SK-N-SH (cell line): ENCODE data around the gene WFDC6. TPM values are rescaled to one million over a fixed set of nuclear protein-coding genes. Genes with fewer than 3 reads are reported as not detected.

Experiments
- CTCF ChIA-PET: fragments of 300-600, 350-600 bp; formaldehyde crosslinking; extraction: SDS; loops from one replicate; lab custom pipeline; 2021; lab: Yijun Ruan, JAX
- POLR2A ChIA-PET: fragments of 350-600 bp; sonication (Branson Sonifier 250); formaldehyde crosslinking; extraction: SDS; loops from one replicate; lab custom pipeline; 2020; ENCODE audit warnings: antibody characterized with exemption, inconsistent platforms; lab: Yijun Ruan, JAX
- DNase-seq: peaks from one replicate; pipeline ENCODE4 v3.0.0; 2012
- H2AFZ ChIP-seq: fragments of 200-600 bp; sonication (generic); 2 replicates; pipeline ENCODE4 v1.8.1; 2016; ENCODE audit warnings: antibody characterized with exemption, mild to moderate bottlenecking, low read depth
- H3F3A ChIP-seq: fragments of 200-600 bp; sonication (generic); replicated peaks from 2 replicates; pipeline ENCODE3; 2016; ENCODE audit warnings: antibody characterized with exemption, mild to moderate bottlenecking; ENCODE audit not compliant: insufficient read depth
- H3K27ac ChIP-seq, 2 experiments: fragments of 200-500 bp in 1 of 2; fragments of 200-600 bp in 1 of 2; sonication (Bioruptor generic) in 1 of 2; sonication (generic), shearing (Covaris generic) in 1 of 2; 2 replicates each; pipeline versions ENCODE4 v1.5.1 to v1.6.1; 2014 to 2016; ENCODE audit warnings: low read depth in 2 of 2, inconsistent platforms in 1 of 2, low read length in 1 of 2, mild to moderate bottlenecking in 1 of 2, mixed read lengths in 1 of 2
- H3K27me3 ChIP-seq: fragments of 200-600 bp; sonication (generic), shearing (Covaris generic); 2 replicates; pipeline ENCODE4 v1.6.1; 2016; ENCODE audit warnings: mixed run types; ENCODE audit not compliant: insufficient read depth
- H3K36me3 ChIP-seq, 2 experiments: fragments of 200-500 bp in 1 of 2; fragments of 200-600 bp in 1 of 2; sonication (Bioruptor generic) in 1 of 2; sonication (generic) in 1 of 2; replicated peaks in 1 of 2; 2 replicates each; pipeline versions ENCODE3 to v1.5.1; 2014 to 2016; ENCODE audit warnings: low read length in 1 of 2, mild to moderate bottlenecking in 1 of 2; ENCODE audit not compliant: insufficient read depth in 2 of 2, control insufficient read depth in 1 of 2
- H3K4me1 ChIP-seq, 2 experiments: fragments of 200-500 bp in 1 of 2; fragments of 200-600 bp in 1 of 2; sonication (Bioruptor generic) in 1 of 2; sonication (generic), shearing (Covaris generic) in 1 of 2; 2 replicates each; pipeline versions ENCODE4 v1.5.1 to v1.6.1; 2014 to 2016; ENCODE audit warnings: low read depth in 1 of 2, low read length in 1 of 2, mixed run types in 1 of 2; ENCODE audit not compliant: insufficient read depth in 2 of 2, control insufficient read depth in 1 of 2
- H3K4me2 ChIP-seq: fragments of 200-600 bp; sonication (generic), shearing (Covaris generic); 2 replicates; pipeline ENCODE4 v1.6.1; 2017; ENCODE audit warnings: mixed run types
- H3K4me3 ChIP-seq, 2 experiments: fragments of 200-500 bp in 1 of 2; fragments of 200-600 bp in 1 of 2; sonication (Bioruptor generic) in 1 of 2; sonication (generic), shearing (Covaris generic) in 1 of 2; 2 replicates each; pipeline versions ENCODE4 v1.5.1 to v1.8.1; 2014 to 2016; ENCODE audit warnings: low read depth in 2 of 2, inconsistent platforms in 1 of 2, low read length in 1 of 2, mild to moderate bottlenecking in 1 of 2, mixed read lengths in 1 of 2, moderate library complexity in 1 of 2
- H3K79me2 ChIP-seq: fragments of 200-600 bp; sonication (generic); 2 replicates; pipeline ENCODE4 v1.8.1; 2017; ENCODE audit warnings: mild to moderate bottlenecking; ENCODE audit not compliant: insufficient read depth
- H3K9ac ChIP-seq: fragments of 200-600 bp; sonication (generic); 2 replicates; pipeline ENCODE4 v1.6.1; 2017; ENCODE audit warnings: mixed run types
- H3K9me2 ChIP-seq: fragments of 200-600 bp; sonication (generic); 2 replicates; pipeline ENCODE4 v1.6.1; 2017; ENCODE audit warnings: mixed run types
- H3K9me3 ChIP-seq: fragments of 200-600 bp; sonication (generic); 2 replicates; pipeline ENCODE4 v1.6.1; 2017; ENCODE audit warnings: mixed run types, mild to moderate bottlenecking, moderate library complexity
- H4K20me1 ChIP-seq: fragments of 200-600 bp; sonication (generic); 2 replicates; pipeline ENCODE4 v1.6.1; 2017; ENCODE audit warnings: mild to moderate bottlenecking, mixed run types; ENCODE audit not compliant: insufficient read depth
- CHD2 ChIP-seq: fragments of 150-350 bp; IDR thresholded peaks from 2 replicates; pipeline ENCODE4 v1.6.1; 2018; ENCODE audit warnings: low read length; ENCODE audit not compliant: partially characterized antibody
- EP300 ChIP-seq, 2 experiments: IDR thresholded peaks; 2 replicates each; pipeline versions ENCODE4 v1.4.0 to v1.6.1; 2012; ENCODE audit warnings: borderline replicate concordance in 1 of 2, low read depth in 1 of 2, low read length in 1 of 2
- EZH2phosphoT487 ChIP-seq: fragments of 200-600 bp; sonication (generic); IDR thresholded peaks from 2 replicates; pipeline ENCODE4 v1.6.1; 2017; ENCODE audit warnings: low read depth, mixed run types, mild to moderate bottlenecking, antibody characterized with exemption, moderate library complexity, borderline replicate concordance
- FOXJ3 ChIP-seq: sonication (generic); formaldehyde crosslinking; IDR thresholded peaks from 2 replicates; pipeline ENCODE4 v1.5.1; 2020; ENCODE audit warnings: mild to moderate bottlenecking, missing genetic modification reagents
- GABPA ChIP-seq: IDR thresholded peaks from 2 replicates; pipeline ENCODE4 v1.4.0; 2012; ENCODE audit warnings: low read depth, mild to moderate bottlenecking
- GATA2 ChIP-seq: sonication (generic); formaldehyde crosslinking; IDR thresholded peaks from 2 replicates; pipeline ENCODE4 v1.5.0; 2020; ENCODE audit warnings: mild to moderate bottlenecking, missing genetic modification reagents
- MAX ChIP-seq: IDR thresholded peaks from 2 replicates; pipeline ENCODE4 v1.4.0; 2012; ENCODE audit warnings: low read depth
- MEF2A ChIP-seq: IDR thresholded peaks from 2 replicates; pipeline ENCODE4 v1.4.0; 2012; ENCODE audit warnings: low read depth, borderline replicate concordance
- MXI1 ChIP-seq: IDR thresholded peaks from 2 replicates; pipeline ENCODE4 v1.6.1; 2012; ENCODE audit warnings: mild to moderate bottlenecking, low read depth, low read length, improper control_type of control experiment
- NFIC ChIP-seq: IDR thresholded peaks from 2 replicates; pipeline ENCODE4 v1.4.0; 2012; ENCODE audit warnings: borderline replicate concordance
- POLR2AphosphoS5 ChIP-seq: IDR thresholded peaks from 2 replicates; pipeline ENCODE4 v1.6.1; 2012; ENCODE audit warnings: low read depth, low read length
- RCOR1 ChIP-seq: fragments of 150-350 bp; IDR thresholded peaks from 2 replicates; pipeline ENCODE4 v1.6.1; 2017; ENCODE audit warnings: antibody characterized with exemption, low read length
- RXRA ChIP-seq: IDR thresholded peaks from 2 replicates; pipeline ENCODE4 v1.4.0; 2012; ENCODE audit warnings: low read depth, mild to moderate bottlenecking, borderline replicate concordance
- SIN3A ChIP-seq: IDR thresholded peaks from 2 replicates; pipeline ENCODE4 v1.6.1; 2012; ENCODE audit warnings: low read depth, mild to moderate bottlenecking, low read length, moderate library complexity, borderline replicate concordance
- SMC3 ChIP-seq: IDR thresholded peaks from 2 replicates; pipeline ENCODE4 v1.6.1; 2012; ENCODE audit warnings: low read depth, low read length, improper control_type of control experiment
- TAF1 ChIP-seq: IDR thresholded peaks from 2 replicates; pipeline ENCODE4 v1.6.1; 2012; ENCODE audit warnings: low read depth, mild to moderate bottlenecking, low read length, moderate library complexity, borderline replicate concordance
- TEAD4 ChIP-seq: IDR thresholded peaks from 2 replicates; pipeline ENCODE4 v1.4.0; 2012; ENCODE audit warnings: mild to moderate bottlenecking, borderline replicate concordance; ENCODE audit not compliant: insufficient read depth
- USF1 ChIP-seq: IDR thresholded peaks from 2 replicates; pipeline ENCODE4 v1.4.0; 2012; ENCODE audit warnings: low read depth, borderline replicate concordance
- USF2 ChIP-seq: fragments of 150-350 bp; IDR thresholded peaks from 2 replicates; pipeline ENCODE4 v1.6.1; 2017; ENCODE audit warnings: antibody characterized with exemption, low read length, low read depth, borderline replicate concordance
- YY1 ChIP-seq: IDR thresholded peaks from 2 replicates; pipeline ENCODE4 v1.4.0; 2012; ENCODE audit warnings: low read depth, mild to moderate bottlenecking
- ZBTB33 ChIP-seq: IDR thresholded peaks from 2 replicates; pipeline ENCODE4 v1.4.0; 2012; ENCODE audit warnings: low read depth, borderline replicate concordance
- WGBS: methylation state at CpG from one replicate; pipeline ENCODE4 v1.1.6; 2017; ENCODE audit warnings: low lambda C conversion rate; 5-methylcytosine and 5-hydroxymethylcytosine counted together
- polyA plus RNA-seq, 3 experiments: library from polyadenylated mRNA; depleted of rRNA; stranded (reverse); fragments of >200 nt; gene quantifications; 2 replicates each; pipeline ENCODE4 v1.2.3, GENCODE V29; 2012
- TF ChIP-seq, protein P1 (sequence below): fragments of 200-600 bp; sonication (generic); IDR thresholded peaks from 2 replicates; pipeline ENCODE4 v1.6.1; 2017; ENCODE audit warnings: antibody characterized with exemption, mild to moderate bottlenecking, moderate library complexity

WFDC6 gene
- polyA plus RNA-seq, 1 of the 3 experiments (the other 2 are of a cell fraction): not detected

GRCh38 chr20:45501600-45501999, 37.7 kb downstream of the WFDC6 start:
- no peak for DNase-seq
- no peaks in the 10 kb centered on the region for H3K9me2 ChIP-seq
- no peak overlapping the region for H3K9ac ChIP-seq
- no peaks in the 10 kb centered on the region for H3K9me3 ChIP-seq
- no peak overlapping the region for H2AFZ ChIP-seq
- ChIA-PET POLR2A (no interaction called here), CTCF (interaction anchor here (0.6 kb wide), 1 partner anchor 37 kb away, joined by 3 read pairs; the partner anchor contains the start of gene WFDC6)
- peaks cover 10% of the 10 kb centered on the region; the same call in 1 of the 2 replicates for H3K27me3 ChIP-seq
- H3K4me1 ChIP-seq: no peaks in the 10 kb centered on the region
- WGBS: 0% methylated on average over 1 of the region's 1 CpG
- H3K4me2 ChIP-seq: no peak overlapping the region
- H3K4me3 ChIP-seq: no peak overlapping the region
- no peak overlapping the region for H3K27ac ChIP-seq
- TF ChIP-seq EP300 (IDR thresholded peaks at IDR 0.05; ENCODE audit: borderline replicate concordance in 1 of 2, low read depth in 1 of 2, low read length in 1 of 2): no peak
- no peak for TF ChIP-seq YY1
- no peak for TF ChIP-seq CHD2
- no peak for TF ChIP-seq MAX
- no peak for TF ChIP-seq SIN3A
- TF ChIP-seq FOXJ3 (CRISPR knock-in tag): no peak
- no peak for TF ChIP-seq ZBTB33
- TF ChIP-seq POLR2AphosphoS5: no peak
- TF ChIP-seq USF1: no peak
- no peak for TF ChIP-seq GABPA
- TF ChIP-seq, protein P1, sequence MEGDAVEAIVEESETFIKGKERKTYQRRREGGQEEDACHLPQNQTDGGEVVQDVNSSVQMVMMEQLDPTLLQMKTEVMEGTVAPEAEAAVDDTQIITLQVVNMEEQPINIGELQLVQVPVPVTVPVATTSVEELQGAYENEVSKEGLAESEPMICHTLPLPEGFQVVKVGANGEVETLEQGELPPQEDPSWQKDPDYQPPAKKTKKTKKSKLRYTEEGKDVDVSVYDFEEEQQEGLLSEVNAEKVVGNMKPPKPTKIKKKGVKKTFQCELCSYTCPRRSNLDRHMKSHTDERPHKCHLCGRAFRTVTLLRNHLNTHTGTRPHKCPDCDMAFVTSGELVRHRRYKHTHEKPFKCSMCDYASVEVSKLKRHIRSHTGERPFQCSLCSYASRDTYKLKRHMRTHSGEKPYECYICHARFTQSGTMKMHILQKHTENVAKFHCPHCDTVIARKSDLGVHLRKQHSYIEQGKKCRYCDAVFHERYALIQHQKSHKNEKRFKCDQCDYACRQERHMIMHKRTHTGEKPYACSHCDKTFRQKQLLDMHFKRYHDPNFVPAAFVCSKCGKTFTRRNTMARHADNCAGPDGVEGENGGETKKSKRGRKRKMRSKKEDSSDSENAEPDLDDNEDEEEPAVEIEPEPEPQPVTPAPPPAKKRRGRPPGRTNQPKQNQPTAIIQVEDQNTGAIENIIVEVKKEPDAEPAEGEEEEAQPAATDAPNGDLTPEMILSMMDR: no peak
- H4K20me1 ChIP-seq: no peaks in the 10 kb centered on the region
- H3K79me2 ChIP-seq: no peaks in the 10 kb centered on the region
- H3F3A ChIP-seq: peaks cover 2% of the 10 kb centered on the region
- no peaks in the 10 kb centered on the region for H3K36me3 ChIP-seq

DNA sequence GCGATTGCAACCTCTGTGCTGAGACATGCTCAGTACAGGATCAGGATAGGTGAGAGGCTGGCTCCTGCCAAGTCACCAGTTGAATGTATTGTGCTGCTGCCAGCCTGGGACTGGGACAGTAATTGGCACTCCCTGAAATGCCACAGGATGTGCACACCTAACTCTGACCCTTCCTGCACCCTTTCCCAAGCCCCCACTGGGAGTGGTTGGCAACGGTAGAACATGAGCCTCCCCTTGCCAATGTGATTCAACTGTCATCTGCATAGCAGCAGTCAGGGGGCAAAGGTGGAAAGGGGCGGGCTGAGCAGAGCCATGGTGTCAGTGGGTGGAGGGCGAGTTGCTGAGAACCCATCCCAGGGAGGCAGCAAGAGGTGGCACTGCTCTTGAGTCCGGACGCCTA, 39.3 kb downstream of the WFDC6 start:
- DNase-seq: no peak
- Histone ChIP-seq H3K4me1 (no peaks in the 10 kb centered on the region), H3K9me2 (no peaks in the 10 kb centered on the region), H3K4me3 (no peak overlapping the region), H2AFZ (no peak overlapping the region), H3K27ac (no peak overlapping the region), H4K20me1 (no peaks in the 10 kb centered on the region), H3K4me2 (no peak overlapping the region), H3K9me3 (no peaks in the 10 kb centered on the region), H3K36me3 (no peaks in the 10 kb centered on the region), H3K27me3 (peaks cover 10% of the 10 kb centered on the region; the same call in 1 of the 2 replicates), H3K79me2 (no peaks in the 10 kb centered on the region), H3K9ac (no peak overlapping the region), H3F3A (no peaks in the 10 kb centered on the region)
- ChIA-PET POLR2A (no interaction called here), CTCF (no interaction called here)
- TF ChIP-seq SMC3 (no peak), RXRA (no peak), EP300 (IDR thresholded peaks at IDR 0.05; ENCODE audit: borderline replicate concordance in 1 of 2, low read depth in 1 of 2, low read length in 1 of 2) (no peak), TAF1 (no peak), TEAD4 (no peak), RCOR1 (no peak), EZH2phosphoT487 (no peak), MEF2A (no peak), USF2 (no peak), YY1 (no peak), NFIC (no peak), MAX (no peak), GATA2 (CRISPR knock-in tag) (no peak), MXI1 (no peak), GABPA (no peak)
- WGBS: 42% methylated on average over 6 of the region's 6 CpGs
